Midbrain (tissue), 1 donor: ENCODE results near the gene RNF145.

Experiments
- DNase-seq: peaks from one replicate; lab custom pipeline; 2025; lab: John Stamatoyannopoulos, UW

Gene RNF145

GRCh38 chr5:159217236-159217635, 7.9 kb upstream of the RNF145 start:
- DNase-seq: no peak

- no peak for DNase-seq
These were observed 7.1 kb upstream of the RNF145 start for GRCh38 chr5:159216454-159216853.

GRCh38 chr5:159215886-159216285, 6.5 kb upstream of the RNF145 start:
- DNase-seq: no peak

GRCh38 chr5:159214486-159215271, 5.3 kb upstream of the RNF145 start:
- no peak for DNase-seq

GRCh38 chr5:159212657-159213462, 3.5 kb upstream of the RNF145 start:
- no peak for DNase-seq

GRCh38 chr5:159211729-159212174, 2.4 kb upstream of the RNF145 start:
- no peak for DNase-seq

GRCh38 chr5:159210846-159211245, 1.5 kb upstream of the RNF145 start:
- no peak for DNase-seq

- DNase-seq: no peak
These were observed 883 bp upstream of the RNF145 start for GRCh38 chr5:159210210-159210661.

- DNase-seq: peak; percentile 36
These were observed 577 bp downstream of the RNF145 start for GRCh38 chr5:159208514-159209437.

- peak; percentile 74 for DNase-seq
These were observed 1.5 kb downstream of the RNF145 start for GRCh38 chr5:159207686-159208513.

GRCh38 chr5:159207222-159207685, 2.1 kb downstream of the RNF145 start:
- no peak for DNase-seq

- no peak for DNase-seq
These were observed 2.5 kb downstream of the RNF145 start for GRCh38 chr5:159206818-159207217.

GRCh38 chr5:159206368-159206767, 3.0 kb downstream of the RNF145 start:
- DNase-seq: no peak

GRCh38 chr5:159203351-159203750, 6.0 kb downstream of the RNF145 start:
- DNase-seq: no peak

GRCh38 chr5:159202151-159202550, 7.2 kb downstream of the RNF145 start:
- no peak for DNase-seq

- DNase-seq: no peak
These were observed 9.6 kb downstream of the RNF145 start for GRCh38 chr5:159199780-159200179.

- no peak for DNase-seq
These were observed 10.1 kb downstream of the RNF145 start for GRCh38 chr5:159199225-159199624.

- no peak for DNase-seq
These were observed 11.0 kb downstream of the RNF145 start for GRCh38 chr5:159198063-159199036.

- DNase-seq: no peak
These were observed 13.6 kb downstream of the RNF145 start for GRCh38 chr5:159195775-159196174.

GRCh38 chr5:159190170-159190569, 19.2 kb downstream of the RNF145 start:
- DNase-seq: no peak
